A172 (cell line): ENCODE data around the gene PHB1. TPM values are rescaled to one million over a fixed set of nuclear protein-coding genes. Genes with fewer than 3 reads are reported as not detected.
"Not testable (repeated sequence)": the region's sequence is repeated elsewhere in the genome, so short reads cannot be mapped to it uniquely, and the experiment has no call there.

Experiments used
- DNase-seq: peaks from one replicate; pipeline ENCODE4 v3.0.0-alpha.2; 2015; ENCODE audit warnings: low spot score
- total RNA-seq: library from RNA; depleted of rRNA; stranded (reverse); fragments of >200 nt; shearing (Covaris generic); gene quantifications from 2 replicates; pipeline ENCODE4 v1.2.3, GENCODE V29; 2014

Gene PHB1
- total RNA-seq, 1 experiment from 2014 or later: 280 TPM

DNA sequence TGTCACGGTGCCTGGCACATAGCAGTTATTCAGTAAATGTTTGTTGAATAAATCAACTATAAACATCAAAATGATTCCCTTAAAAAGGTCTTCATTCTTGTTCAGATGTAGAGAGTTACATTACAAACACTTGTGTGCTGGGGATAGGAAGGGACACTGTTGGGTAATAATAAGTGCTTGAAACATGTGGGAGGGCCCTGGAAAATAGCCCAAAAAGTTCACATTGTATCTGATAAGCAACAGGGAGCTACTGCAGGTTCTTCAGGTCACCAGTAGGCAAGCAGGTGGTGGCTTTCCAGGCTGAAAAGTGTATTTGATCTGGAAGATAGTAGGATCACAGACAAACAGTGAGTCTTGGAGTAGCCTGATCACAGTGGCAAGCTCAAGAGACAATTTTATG lies 33.6 kb downstream of the PHB1 start:
- DNase-seq: no peak

- no peak for DNase-seq
Observed at GRCh38 chr17:49379926-49380325, 34.8 kb downstream of the PHB1 start.

- no peak for DNase-seq
Observed at GRCh38 chr17:49378311-49378710, 36.4 kb downstream of the PHB1 start.

DNA sequence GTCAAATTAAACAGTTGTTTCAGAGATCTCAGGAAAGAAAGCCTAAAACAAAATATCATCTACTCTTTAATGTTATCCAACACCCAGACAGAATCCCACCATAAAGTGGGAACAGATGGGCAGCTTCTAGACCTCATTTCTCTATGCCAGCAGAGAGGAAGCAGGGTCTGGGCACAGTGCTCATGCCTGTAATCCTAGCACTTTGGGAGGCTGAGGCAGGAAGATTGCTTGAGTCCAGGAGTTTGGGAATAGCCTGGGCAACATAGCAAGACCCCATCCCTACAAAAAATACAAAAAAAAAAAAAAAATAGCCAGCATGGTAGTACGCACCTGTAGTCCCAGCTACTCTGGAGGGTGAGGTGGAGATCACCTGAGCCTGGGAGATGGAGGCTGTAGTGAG lies 39.1 kb downstream of the PHB1 start:
- no peak for DNase-seq

DNA sequence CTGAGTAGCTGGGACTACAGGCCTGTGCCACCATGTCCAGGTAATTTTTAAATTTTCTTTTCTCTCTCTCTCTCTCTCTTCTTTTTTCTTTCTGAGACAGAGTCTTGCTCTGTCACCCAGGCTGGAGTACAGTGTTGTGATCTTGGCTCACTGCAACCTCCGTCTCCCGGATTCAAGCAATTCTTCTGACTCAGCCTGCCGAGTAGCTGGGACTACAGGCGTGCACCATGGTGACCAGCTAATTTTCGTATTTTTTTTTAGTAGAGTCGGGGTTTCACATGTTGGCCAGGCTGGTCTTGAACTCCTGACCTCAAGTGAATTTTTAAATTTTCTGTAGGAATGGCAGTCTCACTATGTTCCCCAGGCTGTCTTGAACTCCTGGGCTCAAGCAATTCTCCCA lies 41.6 kb downstream of the PHB1 start:
- DNase-seq: no peak

GRCh38 chr17:49372425-49372824 lies 42.3 kb downstream of the PHB1 start:
- no peak for DNase-seq

GRCh38 chr17:49370971-49371834 lies 43.5 kb downstream of the PHB1 start:
- DNase-seq: no peak

- no peak for DNase-seq
Observed at GRCh38 chr17:49369760-49370159, 44.9 kb downstream of the PHB1 start.

- DNase-seq: no peak
Observed at GRCh38 chr17:49369089-49369488, 45.6 kb downstream of the PHB1 start.

DNA sequence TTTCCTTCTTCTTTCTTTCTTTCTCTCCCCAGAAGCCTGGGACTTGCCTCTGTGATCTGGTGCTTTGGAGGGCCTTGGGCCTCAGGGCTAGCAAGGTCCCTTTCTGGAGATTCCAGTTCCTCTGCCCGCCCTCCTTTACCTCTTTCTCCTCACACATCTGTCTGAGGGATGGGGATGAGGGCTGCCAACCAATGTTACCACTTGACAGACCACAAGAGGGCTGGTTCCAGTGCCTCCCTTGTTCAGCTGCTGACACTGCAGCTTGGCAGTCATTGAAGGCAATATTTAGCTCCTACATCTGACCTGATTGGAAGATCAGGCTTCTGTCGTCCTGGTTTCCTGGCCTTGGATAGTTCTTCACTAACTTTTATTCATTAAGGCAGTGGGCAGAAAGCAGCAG lies 49.0 kb downstream of the PHB1 start:
- DNase-seq: no peak

- not testable (repeated sequence) for DNase-seq
Observed at GRCh38 chr17:49365126-49365525, 49.6 kb downstream of the PHB1 start.

GRCh38 chr17:49364119-49364518 lies 50.6 kb downstream of the PHB1 start:
- DNase-seq: no peak

DNA sequence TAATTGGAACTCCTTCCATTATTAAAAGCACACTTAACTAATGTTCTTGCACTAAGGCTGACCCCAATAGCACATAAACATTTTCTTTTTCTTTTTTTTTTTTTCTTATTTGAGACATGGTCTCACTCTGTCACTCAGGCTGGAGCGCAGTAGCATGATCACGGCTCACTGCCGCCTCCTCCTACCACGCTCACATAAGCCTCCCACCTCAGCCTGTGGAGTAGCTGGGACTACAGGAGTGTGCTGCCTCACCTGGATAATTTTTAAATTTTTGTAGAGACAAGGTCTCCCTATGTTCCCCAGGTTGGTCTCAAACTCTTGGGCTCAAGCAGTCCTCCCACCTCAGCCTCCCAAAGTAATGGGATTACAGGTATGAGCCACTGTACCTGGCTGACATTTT lies 51.4 kb downstream of the PHB1 start:
- DNase-seq: no peak

DNA sequence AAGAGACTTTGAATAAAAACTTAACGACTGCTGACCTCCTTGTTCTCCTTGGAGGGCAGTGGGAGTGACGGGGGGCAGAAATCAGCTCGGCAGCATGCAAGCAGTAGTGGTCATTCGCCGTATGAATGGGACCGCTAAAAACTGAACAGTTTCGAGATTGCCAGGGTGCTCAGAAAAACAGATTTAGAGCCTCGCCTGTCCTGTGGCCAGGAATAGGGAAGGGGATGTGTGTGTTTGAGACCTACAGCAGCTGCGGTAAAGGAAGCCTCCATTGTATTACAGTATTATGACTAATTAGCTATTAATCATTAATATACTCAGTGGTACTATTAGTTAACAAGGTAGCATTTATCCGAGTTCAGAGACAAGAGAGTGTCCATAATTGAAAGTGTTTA lies 52.0 kb downstream of the PHB1 start:
- DNase-seq: no peak

GRCh38 chr17:49361902-49362722 lies 52.6 kb downstream of the PHB1 start, which contains the start of gene ZNF652:
Gene ZNF652 (minus strand): TSS chr17:49362250. CDS start chr17:49317725, 44,525 bp downstream.
- peak; percentile 84 for DNase-seq

DNA sequence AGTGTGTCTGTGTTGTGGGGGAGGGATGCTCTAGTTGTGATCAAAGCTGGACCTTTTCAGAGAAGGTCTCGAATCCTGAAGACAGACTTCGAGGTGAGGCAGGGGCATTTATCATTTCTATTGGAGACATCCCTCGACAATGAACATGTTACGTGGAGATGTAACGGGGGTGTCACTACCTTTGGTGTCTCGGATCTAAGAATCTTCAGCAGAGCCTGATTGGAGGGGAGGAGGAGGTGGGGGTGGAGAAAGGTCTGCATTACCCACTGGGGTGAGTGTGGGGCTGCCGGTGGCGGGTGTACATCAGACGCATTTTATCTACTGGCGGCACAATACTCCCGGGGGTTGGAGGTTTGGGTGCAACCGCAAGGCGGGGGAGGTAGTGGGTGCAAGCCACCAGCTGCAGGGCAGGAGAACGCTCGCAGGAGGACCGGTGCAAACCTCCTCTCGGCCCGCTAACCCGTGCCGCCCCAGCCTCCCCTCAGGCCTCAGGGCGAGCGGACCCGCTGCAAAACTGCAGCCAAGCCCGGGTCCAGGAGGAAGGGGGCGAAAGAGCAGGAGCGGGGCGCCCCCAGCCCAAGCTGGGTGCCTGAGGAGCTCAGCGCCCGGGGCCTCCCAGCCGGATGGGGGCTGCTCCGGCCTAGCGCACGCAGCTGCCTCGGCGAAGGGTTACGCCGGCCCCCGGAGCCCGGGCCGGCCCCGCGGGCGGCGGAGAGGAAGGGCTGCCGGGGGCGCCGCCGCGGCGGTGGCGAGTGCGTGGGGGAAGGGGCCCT lies 53.4 kb downstream of the PHB1 start:
- DNase-seq: peak; percentile 34

DNA sequence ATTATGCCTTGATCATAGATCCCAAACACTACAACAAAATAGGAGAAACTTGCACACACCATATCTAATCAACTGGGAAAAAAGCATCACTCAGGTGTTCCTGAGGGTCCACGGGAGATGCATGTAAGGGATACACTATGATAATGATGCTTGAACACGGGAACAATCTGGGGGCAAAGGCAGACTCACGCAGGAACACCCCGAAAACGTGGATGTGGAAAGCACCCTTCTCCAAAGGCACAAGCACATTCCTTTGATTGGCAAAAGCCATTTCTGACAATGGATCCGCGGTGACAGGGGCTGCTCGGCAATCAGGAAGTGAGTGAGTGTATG lies 53.9 kb downstream of the PHB1 start:
- no peak for DNase-seq

DNA sequence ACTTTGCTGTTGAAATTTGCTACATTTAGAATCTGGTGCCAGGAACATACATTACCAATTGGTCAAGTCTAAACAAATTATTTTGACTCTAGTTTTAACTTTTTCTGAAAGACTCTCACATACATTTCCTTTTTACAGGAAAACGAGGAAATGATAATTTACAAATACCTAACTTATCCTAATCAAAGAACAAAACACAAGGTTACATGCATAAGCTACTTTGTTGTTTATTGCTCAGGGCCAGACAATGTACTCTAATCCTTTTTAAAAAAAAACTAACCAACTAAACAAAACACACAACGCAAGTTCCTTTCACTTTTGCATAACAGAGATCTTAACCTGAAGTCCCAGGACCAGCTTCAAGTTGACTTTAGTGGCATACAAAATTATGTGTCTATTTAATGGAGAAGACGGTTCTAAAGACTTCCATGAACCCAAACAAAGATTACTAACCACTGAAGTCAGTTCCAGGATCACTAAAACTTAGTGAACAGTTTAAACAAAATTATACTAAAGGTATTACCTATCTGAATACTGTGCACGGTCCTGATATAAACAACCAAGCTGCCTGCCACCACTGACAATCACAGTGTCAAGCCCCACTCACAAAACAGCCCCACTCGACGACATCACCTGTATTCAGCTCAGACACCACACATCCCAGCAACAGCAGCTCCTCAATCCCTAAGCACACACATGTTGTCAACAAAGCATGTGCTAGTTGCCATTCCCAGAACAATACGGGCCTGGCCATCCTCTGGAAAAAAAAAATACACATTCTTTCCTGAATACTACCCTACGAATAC lies 54.5 kb downstream of the PHB1 start:
- DNase-seq: no peak

- DNase-seq: no peak
Observed at GRCh38 chr17:49358641-49359247, 55.9 kb downstream of the PHB1 start.

DNA sequence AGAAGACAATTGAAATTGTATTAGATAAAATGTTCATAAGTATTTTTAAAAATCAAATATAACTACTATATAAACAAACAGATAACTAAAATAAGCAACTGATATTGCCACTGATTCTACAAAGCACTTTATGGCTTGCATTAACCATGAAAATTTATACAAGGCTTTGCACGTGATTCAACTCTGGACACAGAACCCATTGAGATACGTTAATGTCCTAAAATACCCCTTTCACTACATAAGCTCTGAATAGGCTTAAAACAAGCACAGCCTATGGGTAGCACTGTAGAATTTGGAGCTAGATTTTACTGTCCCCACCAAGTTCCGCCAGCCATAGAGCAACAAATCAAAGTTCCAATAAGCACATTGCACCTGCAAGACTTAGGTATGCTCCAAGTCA lies 57.2 kb downstream of the PHB1 start:
- DNase-seq: no peak

DNA sequence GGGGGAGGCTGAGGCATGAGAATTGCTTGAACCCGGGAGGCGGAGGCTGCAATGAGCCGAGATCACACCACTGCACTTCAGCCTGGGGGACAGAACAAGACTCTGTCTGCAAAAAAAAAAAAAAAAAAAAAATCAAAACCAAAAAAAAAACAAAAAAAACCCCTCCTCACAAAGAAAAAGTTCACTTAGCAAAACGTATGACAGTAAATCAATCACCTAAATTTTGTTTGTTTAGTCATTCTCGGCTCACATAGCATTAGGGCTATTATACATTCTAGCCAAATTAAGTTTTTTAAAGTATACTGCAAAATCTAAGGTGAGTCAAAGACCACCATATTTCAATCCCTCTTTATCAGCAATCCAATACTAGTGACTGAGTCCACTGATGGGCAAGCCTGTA lies 58.4 kb downstream of the PHB1 start:
- no peak for DNase-seq
